Heart left ventricle (tissue), 13 donors: ENCODE results near the gene ANGPTL7.
"Not testable (repeated sequence)": the region's sequence is repeated elsewhere in the genome, so short reads cannot be mapped to it uniquely, and the experiment has no call there.

Experiments
- CTCF ChIP-seq, 12 donors: fragments of 200-600 bp; sonication (generic) in 4 of 12; IDR thresholded peaks; one replicate each; pipeline versions ENCODE4 v1.5.0 to v1.8.0; 2018 to 2022; ENCODE audit warnings: antibody characterized with exemption in 12 of 12, mild to moderate bottlenecking in 5 of 12
- POLR2A ChIP-seq, 2 donors: fragments of 450-650 bp; IDR thresholded peaks; one replicate each; pipeline ENCODE4 v1.6.1; 2017; ENCODE audit warnings: antibody characterized with exemption in 2 of 2, mild to moderate bottlenecking in 2 of 2, moderate library complexity in 2 of 2
- donor health status: ischemic (EF 13 %, LVEDD 7.1; RV severe dilation, severe dysfunction).
- donor health status: DM: no; HTN: yes; CAD: no.
- donor health status: DM: no; HTN: no; CAD: no.
- donor health status: ischemic (EF 25% LVEDD 6.9; RV normal size, moderate dysfunction).
- donor health status: ischemic (EF 25% LVEDD 5.7; RV mildly dilated, moderate dysfunction).
- donor health status: ischemic (EF 35%, LVEDD 5.7; RV mildly dilated, moderate dysfunction).
- donor health status: nonischemic (EF 11% LVEDD 7.7; RV severe dilation, severe dysfunction).
- donor health status: DM: yes; HTN: yes; CAD: no.
- donor health status: PGD.
- donor health status: ischemic (EF 29% LVEDD 5.4; RV normal size, mild dysfunction).
- donor health status: nonischemic (EF 23%, LVEDD 6.1; RV moderate dilation, normal function).

DNA sequence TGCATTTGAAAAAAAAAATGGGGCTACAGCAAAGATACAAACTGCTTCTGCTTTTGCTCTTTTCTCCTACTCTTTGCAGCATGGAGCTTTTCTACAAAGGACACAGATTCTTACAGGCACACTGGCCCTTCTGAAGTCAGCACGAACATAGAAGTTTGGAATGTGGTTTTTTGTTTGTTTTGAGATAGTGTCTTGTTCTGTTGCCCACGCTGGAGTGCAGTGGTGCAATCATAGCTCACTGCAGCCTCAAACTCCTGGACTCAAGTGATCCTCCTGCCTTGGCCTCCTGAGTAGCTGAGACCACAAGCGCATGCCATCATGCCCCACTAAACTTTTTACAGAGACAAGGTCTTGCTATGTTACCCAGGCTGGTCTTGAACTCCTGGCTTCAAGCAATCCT lies 9.4 kb upstream of the ANGPTL7 start:
- not testable (repeated sequence) for TF ChIP-seq CTCF, POLR2A (IDR thresholded peaks at IDR 0.05)
